Astrocyte (in vitro differentiated cells and primary cell): ENCODE results near the gene CNOT10.
"Not testable (repeated sequence)": the region's sequence is repeated elsewhere in the genome, so short reads cannot be mapped to it uniquely, and the experiment has no call there.

Experiments used
- EZH2 ChIP-seq: IDR thresholded peaks from 2 replicates; pipeline ENCODE4 v1.6.1; 2012; ENCODE audit warnings: mild to moderate bottlenecking, low read length, inconsistent platforms; ENCODE audit not compliant: insufficient read depth
- TF ChIP-seq, protein P1 (sequence below): IDR thresholded peaks from 2 replicates; pipeline ENCODE4 v1.5.1; 2011; ENCODE audit warnings: low read depth, mild to moderate bottlenecking, inconsistent platforms, low read length, moderate library complexity; ENCODE audit not compliant: insufficient read depth

DNA sequence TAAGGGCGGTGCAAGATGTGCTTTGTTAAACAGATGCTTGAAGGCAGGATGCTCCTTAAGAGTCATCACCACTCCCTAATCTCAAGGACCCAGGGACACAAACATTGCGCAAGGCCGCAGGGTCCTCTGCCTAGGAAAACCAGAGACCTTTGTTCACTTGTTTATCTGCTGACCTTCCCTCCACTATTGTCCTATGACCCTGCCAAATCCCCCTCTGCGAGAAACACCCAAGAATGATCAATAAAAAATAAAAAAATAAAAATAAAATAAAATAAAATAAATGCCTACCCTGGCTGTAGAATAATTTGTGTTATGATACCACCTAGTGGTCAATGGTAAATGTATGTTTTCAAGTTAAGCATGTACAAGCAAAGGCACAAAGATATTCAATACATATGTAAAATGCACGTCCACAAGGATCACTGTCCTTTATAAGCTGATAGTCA is 20.3 kb upstream of the CNOT10 start:
- TF ChIP-seq, protein P1, sequence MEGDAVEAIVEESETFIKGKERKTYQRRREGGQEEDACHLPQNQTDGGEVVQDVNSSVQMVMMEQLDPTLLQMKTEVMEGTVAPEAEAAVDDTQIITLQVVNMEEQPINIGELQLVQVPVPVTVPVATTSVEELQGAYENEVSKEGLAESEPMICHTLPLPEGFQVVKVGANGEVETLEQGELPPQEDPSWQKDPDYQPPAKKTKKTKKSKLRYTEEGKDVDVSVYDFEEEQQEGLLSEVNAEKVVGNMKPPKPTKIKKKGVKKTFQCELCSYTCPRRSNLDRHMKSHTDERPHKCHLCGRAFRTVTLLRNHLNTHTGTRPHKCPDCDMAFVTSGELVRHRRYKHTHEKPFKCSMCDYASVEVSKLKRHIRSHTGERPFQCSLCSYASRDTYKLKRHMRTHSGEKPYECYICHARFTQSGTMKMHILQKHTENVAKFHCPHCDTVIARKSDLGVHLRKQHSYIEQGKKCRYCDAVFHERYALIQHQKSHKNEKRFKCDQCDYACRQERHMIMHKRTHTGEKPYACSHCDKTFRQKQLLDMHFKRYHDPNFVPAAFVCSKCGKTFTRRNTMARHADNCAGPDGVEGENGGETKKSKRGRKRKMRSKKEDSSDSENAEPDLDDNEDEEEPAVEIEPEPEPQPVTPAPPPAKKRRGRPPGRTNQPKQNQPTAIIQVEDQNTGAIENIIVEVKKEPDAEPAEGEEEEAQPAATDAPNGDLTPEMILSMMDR = peak; percentile 31
- TF ChIP-seq EZH2 = not testable (repeated sequence)
